OCI-LY7 (cell line): ENCODE results near the gene DPH1. TPM values are rescaled to one million over a fixed set of nuclear protein-coding genes. Genes with fewer than 3 reads are reported as not detected.

Experiments
- BruUV-seq: library from RNA; stranded (reverse); fragments of 400-500 nt; replicated peaks from 2 replicates; lab custom pipeline; 2021; lab: Mats Ljungman, UMichigan
- CTCF ChIA-PET: fragments of 300-600 bp; sonication (Branson Sonifier 250); formaldehyde crosslinking; loops from one replicate; lab custom pipeline; 2022; ENCODE audit warnings: antibody characterized with exemption; ENCODE audit not compliant: unreplicated experiment; lab: Charles Lee
- POLR2A ChIA-PET: fragments of 300-600 bp; sonication (Branson Sonifier 250); formaldehyde crosslinking; loops from one replicate; lab custom pipeline; 2022; ENCODE audit warnings: antibody characterized with exemption; lab: Charles Lee
- DNase-seq: peaks from one replicate; pipeline ENCODE4 v3.0.0-alpha.2; 2015; ENCODE audit warnings: low spot score
- H2AFZ ChIP-seq: fragments of 200-600 bp; sonication (generic), shearing (Covaris generic); 2 replicates; pipeline ENCODE4 v1.6.1; 2014; ENCODE audit warnings: mild to moderate bottlenecking, antibody characterized with exemption, low read length, moderate library complexity
- H3K27ac ChIP-seq: fragments of 200-600 bp; sonication (generic); 2 replicates; pipeline ENCODE4 v1.5.1; 2014; ENCODE audit warnings: mixed run types, low read depth, mild to moderate bottlenecking, moderate library complexity, low read length, inconsistent platforms; ENCODE audit not compliant: poor library complexity, severe bottlenecking
- H3K36me3 ChIP-seq: fragments of 200-600 bp; sonication (generic); 2 replicates; pipeline ENCODE4 v1.6.1; 2014; ENCODE audit warnings: mild to moderate bottlenecking, antibody characterized with exemption, low read length, moderate library complexity, mixed read lengths; ENCODE audit not compliant: insufficient read depth
- H3K4me1 ChIP-seq: fragments of 200-600 bp; sonication (generic); 2 replicates; pipeline ENCODE4 v1.5.1; 2014; ENCODE audit warnings: mild to moderate bottlenecking, low read length; ENCODE audit not compliant: insufficient read depth, poor library complexity, severe bottlenecking
- H3K4me2 ChIP-seq: fragments of 200-600 bp; sonication (generic); 2 replicates; pipeline ENCODE4 v1.6.1; 2014; ENCODE audit warnings: mild to moderate bottlenecking, low read length
- H3K4me3 ChIP-seq: fragments of 200-600 bp; sonication (generic); 2 replicates; pipeline ENCODE4 v1.5.1; 2014; ENCODE audit warnings: mild to moderate bottlenecking, low read depth, low read length; ENCODE audit not compliant: poor library complexity, severe bottlenecking
- H3K79me2 ChIP-seq: fragments of 200-600 bp; sonication (generic); 2 replicates; pipeline ENCODE4 v1.6.1; 2016; ENCODE audit warnings: low read depth, mild to moderate bottlenecking, low read length, moderate library complexity, mixed read lengths; ENCODE audit not compliant: insufficient read depth
- H3K9me2 ChIP-seq: fragments of 200-600 bp; sonication (generic); 2 replicates; pipeline ENCODE4 v1.6.1; 2016; ENCODE audit warnings: mild to moderate bottlenecking, low read length, mixed read lengths; ENCODE audit not compliant: insufficient read depth
- H3K9me3 ChIP-seq: fragments of 200-600 bp; sonication (generic); 2 replicates; pipeline ENCODE4 v1.6.1; 2014; ENCODE audit warnings: mild to moderate bottlenecking, mixed run types, low read length, mixed read lengths
- H4K20me1 ChIP-seq: fragments of 200-600 bp; sonication (generic); 2 replicates; pipeline ENCODE4 v1.6.1; 2014; ENCODE audit warnings: mild to moderate bottlenecking, antibody characterized with exemption, low read length, moderate library complexity, mixed read lengths; ENCODE audit not compliant: insufficient read depth
- EZH2phosphoT487 ChIP-seq: fragments of 200-600 bp; sonication (generic); IDR thresholded peaks from 2 replicates; pipeline ENCODE4 v1.6.1; 2018; ENCODE audit warnings: low read depth, borderline replicate concordance, mild to moderate bottlenecking, mixed run types, antibody characterized with exemption, low read length, moderate library complexity, mixed read lengths
- intact Hi-C: fragments of 100-400 bp; cut with micrococcal nuclease; formaldehyde crosslinking; loops from one replicate; pipeline ENCODE4 v1.10.0; 2022; ENCODE audit not compliant: unreplicated experiment
- total RNA-seq, 2 experiments: library from RNA; depleted of rRNA in 1 of 2; stranded (reverse); fragments of >200 nt in 1 of 2; shearing (Covaris generic) in 1 of 2; gene quantifications; 2 replicates each; pipeline ENCODE4 v1.2.3, GENCODE V29; 2014 to 2022
- TF ChIP-seq, protein P1 (sequence below): fragments of 200-600 bp; sonication (generic); conservative IDR thresholded peaks from 2 replicates; pipeline ENCODE4 v1.5.1; 2014; ENCODE audit warnings: mild to moderate bottlenecking, antibody characterized with exemption, low read length, moderate library complexity, mixed read lengths

Gene DPH1
- total RNA-seq, 2 experiments from 2014 or later: 26.5 to 35.1 TPM

DNA sequence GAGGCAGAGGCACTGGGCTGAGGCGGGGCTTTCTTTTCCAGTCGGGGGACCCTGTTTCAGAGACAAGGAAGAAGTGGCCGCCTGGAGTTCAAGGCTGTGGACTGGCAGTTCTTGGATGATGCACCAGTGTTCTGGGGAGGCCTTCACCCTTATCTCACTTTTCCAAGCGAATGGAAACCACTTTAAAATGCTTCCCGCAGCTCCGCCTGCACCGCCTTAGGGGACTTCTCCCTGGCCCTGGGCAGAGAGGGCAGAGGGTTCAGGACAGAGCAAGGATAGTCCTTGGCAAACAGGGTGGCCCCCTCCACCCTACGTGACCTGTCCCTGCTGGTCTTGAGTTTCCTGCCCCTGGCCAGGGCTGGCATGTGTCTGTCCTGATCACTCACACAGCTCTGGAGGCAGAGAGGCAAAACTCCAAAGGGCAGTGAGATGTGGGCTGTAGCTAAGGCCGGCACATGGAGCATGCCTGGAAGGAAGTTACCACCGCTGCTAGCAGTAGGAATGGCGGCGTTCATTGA is 25.5 kb upstream of the DPH1 start:
- no peak overlapping the region for H2AFZ ChIP-seq
- DNase-seq: no peak
- H4K20me1 ChIP-seq: no peaks in the 10 kb centered on the region
- no peak for TF ChIP-seq EZH2phosphoT487
- TF ChIP-seq, protein P1, sequence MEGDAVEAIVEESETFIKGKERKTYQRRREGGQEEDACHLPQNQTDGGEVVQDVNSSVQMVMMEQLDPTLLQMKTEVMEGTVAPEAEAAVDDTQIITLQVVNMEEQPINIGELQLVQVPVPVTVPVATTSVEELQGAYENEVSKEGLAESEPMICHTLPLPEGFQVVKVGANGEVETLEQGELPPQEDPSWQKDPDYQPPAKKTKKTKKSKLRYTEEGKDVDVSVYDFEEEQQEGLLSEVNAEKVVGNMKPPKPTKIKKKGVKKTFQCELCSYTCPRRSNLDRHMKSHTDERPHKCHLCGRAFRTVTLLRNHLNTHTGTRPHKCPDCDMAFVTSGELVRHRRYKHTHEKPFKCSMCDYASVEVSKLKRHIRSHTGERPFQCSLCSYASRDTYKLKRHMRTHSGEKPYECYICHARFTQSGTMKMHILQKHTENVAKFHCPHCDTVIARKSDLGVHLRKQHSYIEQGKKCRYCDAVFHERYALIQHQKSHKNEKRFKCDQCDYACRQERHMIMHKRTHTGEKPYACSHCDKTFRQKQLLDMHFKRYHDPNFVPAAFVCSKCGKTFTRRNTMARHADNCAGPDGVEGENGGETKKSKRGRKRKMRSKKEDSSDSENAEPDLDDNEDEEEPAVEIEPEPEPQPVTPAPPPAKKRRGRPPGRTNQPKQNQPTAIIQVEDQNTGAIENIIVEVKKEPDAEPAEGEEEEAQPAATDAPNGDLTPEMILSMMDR: no peak
- H3K9me2 ChIP-seq: no peaks in the 10 kb centered on the region
- no peaks in the 10 kb centered on the region for H3K4me1 ChIP-seq
- ChIA-PET POLR2A (no interaction called here), CTCF (no interaction called here)
- BruUV-seq: no TSS peak
- H3K27ac ChIP-seq: no peak overlapping the region
- no peaks in the 10 kb centered on the region for H3K36me3 ChIP-seq
- H3K4me2 ChIP-seq: no peak overlapping the region
- no peak overlapping the region for H3K4me3 ChIP-seq
- no peaks in the 10 kb centered on the region for H3K9me3 ChIP-seq
- intact Hi-C loops: no loop called here
- no peaks in the 10 kb centered on the region for H3K79me2 ChIP-seq

DNA sequence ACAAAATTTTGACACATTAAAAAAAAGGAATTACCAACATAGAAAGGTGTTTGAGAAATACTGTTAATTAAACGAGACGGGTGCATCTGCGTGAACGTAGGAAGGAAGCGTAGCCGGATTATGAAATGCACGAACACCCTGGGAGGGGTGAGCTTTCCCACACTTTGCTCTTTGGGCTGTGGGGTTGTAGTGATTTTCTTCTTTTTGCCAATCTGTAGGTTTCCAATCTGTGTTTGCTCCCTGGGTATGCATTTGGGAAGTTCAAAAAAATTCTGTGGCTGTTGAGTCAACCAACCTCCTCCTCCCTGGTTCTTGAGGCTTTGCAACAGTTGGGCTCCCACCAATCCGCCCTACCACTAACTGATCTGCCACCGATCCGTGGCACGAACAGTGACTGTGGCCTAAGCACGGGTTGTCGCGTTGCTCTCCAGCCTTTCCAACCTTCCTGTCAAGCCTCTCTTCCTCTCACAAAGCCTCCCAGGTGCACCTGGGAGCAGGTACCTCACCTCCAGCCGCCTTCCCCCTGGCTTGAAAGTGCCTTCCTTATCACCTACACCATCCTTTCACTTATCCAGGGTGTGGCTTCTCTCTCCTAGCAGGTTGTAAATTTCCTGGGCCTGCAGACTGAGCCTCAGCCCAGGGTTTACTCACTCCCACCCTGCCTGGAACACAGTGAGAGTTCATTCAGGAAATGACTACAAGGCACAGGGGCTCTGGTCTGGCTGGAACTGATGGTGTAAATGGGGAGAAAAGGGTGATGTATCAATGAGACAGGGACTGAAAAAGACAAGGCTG is 21.4 kb upstream of the DPH1 start:
- no peaks in the 10 kb centered on the region for H4K20me1 ChIP-seq
- H3K27ac ChIP-seq: no peak overlapping the region
- no peaks in the 10 kb centered on the region for H3K79me2 ChIP-seq
- H2AFZ ChIP-seq: no peak overlapping the region
- intact Hi-C loops: no loop called here
- H3K4me3 ChIP-seq: no peak overlapping the region
- TF ChIP-seq, protein P1: no peak
- no peak for TF ChIP-seq EZH2phosphoT487
- no peak for DNase-seq
- no peak overlapping the region for H3K4me2 ChIP-seq
- H3K4me1 ChIP-seq: no peaks in the 10 kb centered on the region
- H3K9me3 ChIP-seq: no peaks in the 10 kb centered on the region
- BruUV-seq: no TSS peak
- no peaks in the 10 kb centered on the region for H3K9me2 ChIP-seq
- no peaks in the 10 kb centered on the region for H3K36me3 ChIP-seq
- ChIA-PET POLR2A (no interaction called here), CTCF (no interaction called here)

DNA sequence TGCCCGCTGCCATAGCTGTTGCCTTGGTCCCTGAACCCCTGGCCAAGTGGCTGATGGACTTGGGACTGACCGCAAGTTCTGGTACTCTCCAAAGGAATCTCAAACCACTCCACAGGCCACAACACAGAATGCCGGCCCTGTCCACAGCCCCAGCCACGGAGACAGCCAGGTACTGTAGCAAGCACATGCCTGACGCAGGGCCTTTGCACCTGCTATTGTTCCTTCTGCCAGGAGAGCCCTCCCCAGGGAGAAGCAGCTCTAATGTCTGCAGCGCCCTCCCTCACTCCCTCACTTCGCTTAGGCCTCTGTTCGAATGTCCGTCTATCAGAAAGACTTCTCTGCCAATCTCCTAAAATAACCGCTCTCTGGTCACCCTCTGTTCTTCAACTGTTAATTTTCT is 20.2 kb upstream of the DPH1 start:
- no peaks in the 10 kb centered on the region for H4K20me1 ChIP-seq
- intact Hi-C loops: no loop called here
- BruUV-seq: no TSS peak
- no peak overlapping the region for H3K27ac ChIP-seq
- DNase-seq: no peak
- H3K9me2 ChIP-seq: no peaks in the 10 kb centered on the region
- ChIA-PET CTCF (no interaction called here), POLR2A (no interaction called here)
- H3K36me3 ChIP-seq: no peaks in the 10 kb centered on the region
- no peak overlapping the region for H2AFZ ChIP-seq
- no peak for TF ChIP-seq EZH2phosphoT487
- TF ChIP-seq, protein P1: no peak
- no peaks in the 10 kb centered on the region for H3K4me1 ChIP-seq
- H3K4me3 ChIP-seq: no peak overlapping the region
- no peak overlapping the region for H3K4me2 ChIP-seq
- no peaks in the 10 kb centered on the region for H3K9me3 ChIP-seq
- no peaks in the 10 kb centered on the region for H3K79me2 ChIP-seq
